CD4-positive, alpha-beta T cell treated with Interleukin-12 subunit alpha and Interleukin-12 subunit beta, for 1 hour (primary cell): ENCODE measurements around the gene RFNG.
A peak's percentile ranks its signal among the peaks of the same experiment; 100 is the strongest.

Experiments used
- DNase-seq: peaks from one replicate; pipeline ENCODE4 v3.0.0-alpha.2; 2020

RFNG gene

GRCh38 chr17:82023447-82024241 lies 28.0 kb downstream of the RFNG start:
- no peak for DNase-seq

- peak; percentile 100 for DNase-seq
Measured at GRCh38 chr17:82022981-82023446, 28.6 kb downstream of the RFNG start, which contains the start of gene LRRC45. Gene LRRC45 (plus strand): TSS chr17:82023305. CDS start chr17:82023644, 339 bp downstream.

- DNase-seq = no peak
Measured at GRCh38 chr17:82022310-82022980, 29.2 kb downstream of the RFNG start, which contains the start of gene CENPX. Gene CENPX (minus strand): TSS chr17:82022878. CDS start chr17:82022861, 17 bp downstream.

GRCh38 chr17:82021900-82022309 lies 29.7 kb downstream of the RFNG start:
- DNase-seq = no peak

GRCh38 chr17:82021107-82021899 lies 30.3 kb downstream of the RFNG start:
- DNase-seq = peak; percentile 61

GRCh38 chr17:82020572-82021106 lies 31.0 kb downstream of the RFNG start:
- DNase-seq = no peak

GRCh38 chr17:82019690-82020571 lies 31.7 kb downstream of the RFNG start:
- DNase-seq = peak; percentile 64

GRCh38 chr17:82018989-82019689 lies 32.5 kb downstream of the RFNG start:
- DNase-seq = no peak

GRCh38 chr17:82018152-82018988 lies 33.2 kb downstream of the RFNG start:
- no peak for DNase-seq

GRCh38 chr17:82017612-82018151 lies 33.9 kb downstream of the RFNG start:
- DNase-seq = no peak

- DNase-seq = no peak
Measured at GRCh38 chr17:82016875-82017459, 34.6 kb downstream of the RFNG start.

- DNase-seq = no peak
Measured at GRCh38 chr17:82016061-82016874, 35.3 kb downstream of the RFNG start.

- no peak for DNase-seq
Measured at GRCh38 chr17:82015311-82015971, 36.2 kb downstream of the RFNG start.

GRCh38 chr17:82014971-82015310 lies 36.7 kb downstream of the RFNG start:
- no peak for DNase-seq

- no peak for DNase-seq
Measured at GRCh38 chr17:82014432-82014831, 37.2 kb downstream of the RFNG start.

GRCh38 chr17:82013772-82014321 lies 37.8 kb downstream of the RFNG start:
- DNase-seq = no peak

GRCh38 chr17:82013341-82013740 lies 38.3 kb downstream of the RFNG start:
- no peak for DNase-seq
